Left kidney (tissue), 2 donors: ENCODE results near the gene TRIM13. TPM values are rescaled to one million over a fixed set of nuclear protein-coding genes. Genes with fewer than 3 reads are reported as not detected.

Experiments
- DNase-seq: peaks from one replicate; pipeline ENCODE4 v3.0.0-alpha.2; 2013
- polyA plus RNA-seq: library from polyadenylated mRNA; unstranded; fragments of 120-200 nt; gene quantifications from one replicate; pipeline ENCODE4 v1.2.1, GENCODE V29; 2013; ENCODE audit not compliant: insufficient read length

TRIM13 gene
- polyA plus RNA-seq, 1 donor, result 56.2 TPM

DNA sequence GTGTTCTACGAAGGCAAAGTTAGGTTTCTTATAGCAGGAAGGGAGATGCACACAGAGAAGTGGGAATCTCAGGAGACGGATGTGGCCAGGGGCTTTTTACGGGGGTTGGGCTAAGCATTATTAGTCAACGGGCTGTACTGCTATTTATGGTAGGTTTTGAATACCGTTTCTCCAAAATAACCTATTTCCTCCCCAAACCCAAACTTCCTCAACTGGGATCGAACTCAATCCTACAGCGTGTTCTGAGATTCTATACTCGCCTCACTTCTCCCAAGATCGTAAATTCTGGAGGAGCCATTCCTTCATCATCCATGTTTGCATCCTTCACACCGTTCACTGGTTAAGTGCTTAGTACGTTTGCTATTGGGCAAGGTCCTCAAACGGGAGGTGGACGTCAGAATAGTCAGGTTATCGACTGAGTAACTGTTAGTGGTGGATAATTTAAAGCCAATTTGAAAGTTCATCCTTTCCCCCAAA lies 1.2 kb upstream of the TRIM13 start:
- peak; percentile 25 for DNase-seq

DNA sequence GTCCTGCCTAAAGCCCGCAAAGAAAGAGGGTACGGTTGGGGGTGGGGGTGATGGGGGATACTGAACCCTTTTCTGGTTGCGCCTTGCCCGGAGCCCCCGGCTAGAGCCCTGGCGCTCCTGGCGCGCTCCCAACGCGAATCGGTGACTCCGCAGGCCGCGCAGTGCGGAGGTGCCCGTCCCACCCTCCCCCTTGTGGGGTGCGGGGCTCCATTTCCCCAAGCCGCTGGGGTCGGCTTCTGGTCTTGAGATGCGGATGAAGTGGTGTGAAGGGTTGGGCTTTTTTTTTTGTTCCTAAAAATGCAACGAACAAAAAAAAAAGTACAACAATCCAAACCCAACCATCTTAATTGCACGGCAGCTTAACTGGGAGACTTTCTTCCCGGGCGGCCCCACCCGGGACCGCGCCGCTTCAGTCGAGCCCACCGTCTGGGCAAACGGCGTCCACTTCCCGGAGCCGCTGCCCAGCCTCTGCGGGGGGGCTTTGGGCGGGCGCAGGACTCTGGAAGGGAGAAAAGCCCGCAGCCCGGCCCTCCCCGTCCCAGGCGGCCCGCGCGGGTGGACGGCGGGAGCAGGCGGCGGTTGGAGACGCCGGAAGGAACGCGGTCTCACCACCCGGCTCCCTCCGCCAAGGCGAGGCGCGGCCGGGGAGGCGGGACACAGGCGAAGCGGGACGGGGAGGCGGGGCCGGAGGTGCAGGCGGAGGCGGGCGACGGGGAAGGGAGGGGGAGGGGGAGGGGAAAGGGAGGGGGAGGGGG lies 504 bp upstream of the TRIM13 start:
- peak; percentile 91 for DNase-seq

DNA sequence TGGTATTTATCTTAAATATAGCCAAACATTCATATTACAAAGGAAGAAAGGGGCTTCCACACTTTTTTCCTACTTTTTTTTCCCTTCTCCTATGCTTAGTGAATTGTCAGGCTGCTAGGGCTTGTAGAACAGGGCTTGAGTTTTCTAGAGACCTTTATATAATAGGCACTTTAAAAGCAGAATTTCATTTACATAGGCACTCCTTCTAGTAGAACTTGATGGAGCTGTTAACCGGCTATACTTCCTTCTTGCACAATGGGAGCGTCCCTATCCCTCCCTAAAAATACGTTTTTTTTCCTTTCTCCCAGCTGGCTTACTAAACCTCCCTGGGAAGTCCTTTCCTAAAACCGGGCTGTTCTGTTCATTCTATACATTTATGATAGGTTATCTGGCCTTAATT lies 1.1 kb downstream of the TRIM13 start:
- peak; percentile 19 for DNase-seq

DNA sequence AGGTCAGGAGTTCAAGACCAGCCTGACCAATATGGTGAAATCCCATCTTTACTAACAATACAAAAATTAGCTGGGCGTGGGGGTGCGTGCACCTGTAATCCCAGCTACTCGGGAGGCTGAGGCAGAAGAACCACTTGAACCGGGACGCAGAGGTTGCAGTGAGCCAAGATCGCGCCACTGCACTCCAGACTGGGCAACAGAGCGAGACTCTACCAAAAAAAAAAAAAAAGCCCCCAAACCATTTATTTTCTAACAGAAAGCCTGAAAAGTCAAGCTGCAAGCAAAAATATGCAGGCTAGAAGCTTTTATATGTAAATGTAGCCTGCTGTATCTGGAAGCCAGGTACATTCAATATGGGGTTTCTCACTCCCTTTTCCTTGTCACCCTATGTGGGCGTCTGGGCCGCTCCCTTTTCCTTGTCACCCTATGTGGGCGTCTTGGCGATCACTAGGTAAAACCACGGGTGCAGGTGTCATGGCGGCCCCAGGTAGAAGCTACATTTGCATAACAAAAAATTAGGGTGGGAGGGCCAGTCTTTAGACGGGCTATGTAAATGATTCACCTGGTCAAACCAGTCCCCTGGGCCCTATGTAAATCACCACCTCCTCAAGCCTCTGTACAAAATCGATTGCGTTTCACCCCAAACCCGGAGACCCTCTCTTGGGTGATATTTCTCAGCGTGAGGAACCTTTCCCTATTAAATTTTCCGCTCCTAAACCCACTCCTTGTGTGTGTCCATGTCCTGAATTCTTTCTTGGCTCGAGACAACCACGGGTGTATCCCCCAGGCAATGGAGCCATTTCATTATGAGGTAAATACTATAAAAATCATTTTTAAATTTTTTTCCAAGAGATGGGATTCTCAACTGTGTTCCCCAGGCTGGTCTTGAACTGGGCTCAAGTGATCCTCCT lies 2.1 kb downstream of the TRIM13 start:
- DNase-seq, result no peak

DNA sequence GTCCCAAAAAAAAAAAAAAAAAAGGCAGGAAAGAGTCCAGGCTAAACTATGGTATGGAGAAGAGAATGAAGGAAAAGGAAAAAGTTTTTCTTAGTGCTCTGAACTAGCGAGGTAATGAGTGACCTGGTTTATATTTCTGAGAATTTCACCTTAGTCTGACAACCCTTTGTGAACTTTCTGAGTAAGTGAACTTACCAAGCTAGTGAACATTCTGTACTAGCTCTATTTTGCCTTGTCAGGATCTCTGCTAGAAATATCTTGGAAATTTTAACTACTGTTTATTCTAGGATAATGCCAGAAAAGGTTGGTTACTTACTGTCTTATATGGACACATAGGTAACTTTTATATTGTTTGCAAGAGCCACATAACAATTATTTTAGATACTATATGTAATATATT lies 4.4 kb downstream of the TRIM13 start:
- DNase-seq, result no peak

DNA sequence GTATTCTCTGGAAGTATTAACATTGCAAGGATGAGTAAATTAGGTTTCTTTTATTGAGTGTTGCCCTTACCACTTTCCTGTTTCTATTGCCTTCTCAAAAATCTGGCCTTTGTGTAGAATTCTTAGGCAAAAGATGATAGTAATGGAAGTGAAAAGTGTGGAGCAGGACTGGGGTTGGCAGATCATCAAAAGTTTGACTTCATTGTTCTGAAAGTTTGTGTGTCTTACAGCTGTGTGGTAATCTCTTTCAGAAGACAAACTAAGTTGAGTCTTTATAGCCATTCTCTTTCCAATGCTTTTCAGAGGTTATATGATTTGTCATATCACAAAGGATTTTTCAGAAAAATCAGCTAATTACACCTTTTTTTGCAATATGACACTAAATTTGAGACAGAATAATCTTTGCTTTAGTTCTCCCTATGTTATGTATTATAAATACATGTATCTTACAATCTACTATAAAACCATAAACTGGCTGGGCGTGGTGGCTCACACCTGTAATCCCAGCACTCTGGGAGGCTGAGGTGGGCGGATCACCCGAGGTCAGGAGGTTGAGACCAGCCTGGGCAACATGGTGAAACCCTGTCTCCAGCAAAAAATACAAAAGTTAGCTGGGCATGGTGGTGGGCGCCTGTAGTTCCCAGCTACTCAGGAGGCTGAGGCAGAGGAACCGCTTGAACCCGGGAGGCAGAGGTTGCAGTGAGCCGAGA lies 9.7 kb downstream of the TRIM13 start:
- no peak for DNase-seq

DNA sequence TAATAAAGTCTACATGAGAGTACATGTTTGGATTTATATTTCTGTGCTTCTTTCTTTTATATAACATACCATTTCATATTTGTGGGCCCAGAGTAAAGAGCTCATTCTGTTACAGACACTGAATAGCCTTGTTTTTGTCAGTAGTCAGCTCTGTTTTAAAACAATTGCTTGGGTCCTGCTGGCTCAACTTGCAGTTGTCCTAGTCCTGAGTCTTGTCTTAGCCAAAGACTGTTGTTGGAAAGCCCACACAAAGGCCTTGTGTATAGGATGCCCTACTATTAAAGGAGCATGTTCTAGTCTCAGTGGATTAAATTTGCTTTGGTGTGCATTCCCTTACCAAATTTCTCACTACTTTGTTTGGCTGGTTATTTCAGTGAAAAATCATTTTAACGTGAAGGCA lies 14.6 kb downstream of the TRIM13 start:
- DNase-seq, result no peak

DNA sequence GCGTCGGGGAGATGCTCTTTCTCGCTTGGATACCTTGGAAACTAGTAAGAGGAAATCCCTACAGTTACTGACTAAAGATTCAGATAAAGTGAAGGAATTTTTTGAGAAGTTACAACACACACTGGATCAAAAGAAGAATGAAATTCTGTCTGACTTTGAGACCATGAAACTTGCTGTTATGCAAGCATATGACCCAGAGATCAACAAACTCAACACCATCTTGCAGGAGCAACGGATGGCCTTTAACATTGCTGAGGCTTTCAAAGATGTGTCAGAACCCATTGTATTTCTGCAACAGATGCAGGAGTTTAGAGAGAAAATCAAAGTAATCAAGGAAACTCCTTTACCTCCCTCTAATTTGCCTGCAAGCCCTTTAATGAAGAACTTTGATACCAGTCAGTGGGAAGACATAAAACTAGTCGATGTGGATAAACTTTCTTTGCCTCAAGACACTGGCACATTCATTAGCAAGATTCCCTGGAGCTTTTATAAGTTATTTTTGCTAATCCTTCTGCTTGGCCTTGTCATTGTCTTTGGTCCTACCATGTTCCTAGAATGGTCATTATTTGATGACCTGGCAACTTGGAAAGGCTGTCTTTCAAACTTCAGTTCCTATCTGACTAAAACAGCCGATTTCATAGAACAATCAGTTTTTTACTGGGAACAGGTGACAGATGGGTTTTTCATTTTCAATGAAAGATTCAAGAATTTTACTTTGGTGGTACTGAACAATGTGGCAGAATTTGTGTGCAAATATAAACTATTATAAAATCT lies 15.7 kb downstream of the TRIM13 start:
- DNase-seq, result no peak

DNA sequence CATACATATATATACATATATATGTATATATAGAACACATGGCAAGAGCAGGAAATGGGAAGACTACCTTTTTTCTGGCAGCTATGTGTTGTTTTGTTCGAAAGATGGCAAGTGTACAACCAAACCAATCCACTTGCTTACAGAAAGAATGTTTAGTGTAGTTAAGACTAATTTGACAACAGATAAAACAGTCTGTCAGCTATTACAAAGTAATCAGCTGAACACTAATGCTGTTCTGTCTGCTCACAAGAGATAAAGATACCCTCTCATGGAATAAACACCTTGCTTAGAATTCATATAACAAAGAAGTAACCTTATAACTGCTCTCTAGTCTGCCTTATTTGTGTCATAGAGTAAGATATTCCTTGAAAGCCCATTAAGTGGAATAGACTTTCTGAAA lies 17.5 kb downstream of the TRIM13 start:
- no peak for DNase-seq

DNA sequence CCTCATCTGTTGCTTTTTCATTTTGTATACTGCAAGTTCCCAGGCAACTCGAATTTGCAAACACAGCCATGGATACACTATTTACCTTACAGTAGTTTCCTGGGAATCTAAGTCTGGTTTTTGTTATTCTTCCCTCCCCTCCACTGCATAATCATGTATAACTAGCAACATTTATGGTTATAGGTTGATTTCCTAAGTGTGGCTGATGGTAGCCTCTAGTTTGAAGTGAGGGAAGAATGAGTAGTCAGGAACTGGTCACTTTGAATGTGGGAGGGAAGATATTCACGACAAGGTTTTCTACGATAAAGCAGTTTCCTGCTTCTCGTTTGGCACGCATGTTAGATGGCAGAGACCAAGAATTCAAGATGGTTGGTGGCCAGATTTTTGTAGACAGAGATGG lies 18.4 kb downstream of the TRIM13 start, which contains the start of gene KCNRG:
TSS of gene KCNRG (plus strand) at position 187 of the 400 bp plus-strand sequence. CDS start at position 237, 50 bp downstream.
- no peak for DNase-seq

DNA sequence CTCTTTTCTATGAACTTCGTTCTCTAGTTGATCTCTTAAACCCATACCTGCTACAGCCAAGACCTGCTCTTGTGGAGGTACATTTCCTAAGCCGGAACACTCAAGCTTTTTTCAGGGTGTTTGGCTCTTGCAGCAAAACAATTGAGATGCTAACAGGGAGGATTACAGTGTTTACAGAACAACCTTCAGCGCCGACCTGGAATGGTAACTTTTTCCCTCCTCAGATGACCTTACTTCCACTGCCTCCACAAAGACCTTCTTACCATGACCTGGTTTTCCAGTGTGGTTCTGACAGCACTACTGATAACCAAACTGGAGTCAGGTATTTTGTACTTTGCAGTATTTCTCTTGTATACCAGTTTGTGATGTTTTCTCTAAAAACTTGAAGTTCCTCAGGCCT lies 18.9 kb downstream of the TRIM13 start:
- DNase-seq, result no peak

DNA sequence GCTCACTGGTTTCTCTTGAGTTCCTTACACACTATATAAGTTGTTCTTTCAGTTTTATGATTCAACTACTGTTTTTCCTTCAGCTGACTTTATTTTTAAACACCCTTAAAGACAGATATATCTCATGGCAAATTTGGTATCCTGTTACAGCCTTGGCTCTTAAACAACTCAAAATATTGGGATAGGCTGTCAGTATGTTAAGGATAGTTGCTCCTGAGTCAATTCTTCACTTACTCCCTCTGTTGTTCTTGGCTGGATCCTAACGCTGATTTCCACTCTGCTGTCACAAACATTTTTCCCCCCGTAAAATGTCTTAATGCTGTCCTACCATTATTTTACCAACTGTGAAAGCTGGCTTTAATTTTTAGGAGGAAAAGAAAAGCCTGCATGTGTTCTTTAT lies 19.6 kb downstream of the TRIM13 start:
- DNase-seq, result no peak

DNA sequence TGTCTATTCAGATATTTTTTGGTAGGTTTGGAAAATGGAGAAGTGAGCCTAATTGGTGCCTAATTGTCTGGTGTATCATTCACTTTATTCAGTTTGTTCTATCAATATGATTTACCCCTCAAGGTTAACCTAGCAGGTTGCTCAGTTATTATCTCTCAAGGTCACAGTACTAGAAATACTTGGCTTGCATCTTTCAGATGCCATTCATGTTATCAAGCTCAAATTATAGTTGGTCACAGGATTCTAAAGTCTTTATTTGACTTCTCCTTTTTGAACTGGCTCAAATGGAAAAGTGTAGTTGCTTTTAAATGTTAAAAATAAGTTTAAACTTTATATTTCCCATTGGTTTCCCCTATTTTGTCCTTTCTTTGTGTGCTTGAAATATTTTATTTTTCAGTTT lies 21.0 kb downstream of the TRIM13 start:
- DNase-seq, result no peak

DNA sequence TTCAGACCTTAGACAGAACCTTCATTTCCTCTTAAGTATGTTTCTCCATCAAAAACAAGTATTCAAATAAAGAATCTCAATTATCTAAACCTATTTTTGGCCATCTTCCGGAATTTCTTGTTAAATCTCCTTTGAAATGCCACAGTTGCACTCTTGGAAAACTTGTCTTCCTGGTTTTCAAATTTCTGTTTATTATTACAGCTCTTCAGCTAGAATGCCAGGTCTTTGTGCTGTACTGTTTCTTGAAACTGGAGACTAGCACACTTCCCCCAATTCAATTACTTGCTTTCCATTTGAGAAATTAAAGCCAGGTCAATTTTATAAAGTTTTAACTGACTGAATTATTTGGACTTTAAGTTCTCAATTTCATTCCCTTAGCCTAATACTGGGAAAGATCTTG lies 28.6 kb downstream of the TRIM13 start:
- no peak for DNase-seq

DNA sequence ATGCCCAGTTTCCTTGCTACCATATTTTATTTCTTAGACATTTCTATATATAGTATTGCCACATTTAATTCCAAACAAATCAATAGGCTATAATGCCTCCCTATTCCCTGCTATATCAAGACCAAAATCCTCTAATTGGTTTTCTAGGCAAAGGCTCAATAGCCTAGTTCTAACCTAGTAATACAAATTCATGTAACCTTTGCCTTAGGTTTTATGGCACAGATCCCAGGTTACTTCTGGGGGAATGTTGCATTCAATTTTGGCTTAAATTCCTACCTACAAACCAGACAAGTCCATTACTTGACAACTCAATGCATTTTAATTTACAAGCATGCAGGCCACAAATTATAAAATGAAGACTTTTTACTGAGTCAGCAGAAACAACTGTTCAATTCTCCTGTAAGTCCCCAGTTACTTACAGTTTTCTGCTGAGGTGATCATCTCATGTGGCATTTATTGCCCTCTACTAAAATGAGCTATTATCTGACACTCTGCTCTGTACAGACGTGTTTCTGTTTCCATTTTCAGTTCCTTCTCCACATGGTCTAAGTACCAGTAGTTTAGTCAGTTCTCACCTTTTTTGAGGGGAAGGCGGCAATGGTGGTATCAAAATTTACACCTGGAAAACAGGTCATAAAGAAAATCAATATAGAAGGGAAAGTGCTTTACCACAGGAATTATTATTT lies 30.1 kb downstream of the TRIM13 start:
- no peak for DNase-seq

DNA sequence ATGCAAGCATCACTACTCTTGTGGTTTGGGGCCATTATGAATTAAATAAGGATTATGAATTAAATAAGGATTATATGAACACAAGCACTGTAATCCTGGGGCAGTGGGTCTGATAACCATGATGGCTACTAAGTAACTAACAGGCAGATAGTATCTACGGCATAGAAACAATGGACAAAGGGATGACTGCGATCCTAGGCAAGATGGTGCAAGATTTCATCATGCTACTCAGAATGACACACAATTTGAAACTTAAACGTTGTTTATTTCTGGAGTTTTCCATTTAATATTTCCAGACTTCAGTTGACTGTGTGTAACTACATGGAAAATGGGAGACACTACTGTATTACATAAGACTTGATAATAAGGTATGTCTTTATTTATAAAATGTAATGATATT lies 33.5 kb downstream of the TRIM13 start:
- DNase-seq, result no peak

DNA sequence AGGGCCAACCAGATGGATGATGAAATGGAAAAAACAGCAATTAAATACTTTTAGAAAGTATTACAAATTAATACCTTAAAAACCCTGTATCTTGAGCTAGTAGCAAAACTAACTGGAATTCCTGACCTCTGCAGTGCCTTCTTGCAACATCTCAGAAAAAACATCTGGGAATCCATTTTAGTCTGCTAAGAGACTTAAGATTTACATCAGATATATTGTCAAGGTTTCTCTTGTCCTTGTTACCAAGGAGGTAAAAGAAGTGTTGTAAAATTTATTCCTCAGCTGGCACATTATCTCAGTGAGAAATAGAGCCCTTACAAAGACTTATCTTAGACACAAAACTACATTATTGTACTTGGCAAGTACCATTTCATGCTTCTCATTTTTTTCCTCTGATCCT lies 36.9 kb downstream of the TRIM13 start:
- DNase-seq, result no peak

DNA sequence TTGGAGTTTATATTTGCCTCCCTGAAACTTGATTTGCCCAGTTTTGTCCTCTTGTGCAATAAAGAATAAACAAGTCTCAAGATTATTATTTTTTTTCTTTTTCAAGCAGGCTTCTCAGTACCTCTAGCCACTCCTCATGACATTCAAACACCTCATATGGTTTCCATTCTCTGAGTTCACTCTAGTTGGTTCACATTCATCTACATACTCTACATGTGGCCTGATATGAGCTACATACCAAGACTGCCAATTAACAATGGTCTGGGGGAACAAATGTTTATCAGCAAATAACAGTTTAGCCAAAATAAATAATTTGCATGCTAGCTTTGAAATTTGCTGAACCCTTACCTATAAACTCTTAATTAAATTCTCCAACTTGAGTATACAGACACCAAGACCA lies 40.9 kb downstream of the TRIM13 start:
- DNase-seq, result no peak

DNA sequence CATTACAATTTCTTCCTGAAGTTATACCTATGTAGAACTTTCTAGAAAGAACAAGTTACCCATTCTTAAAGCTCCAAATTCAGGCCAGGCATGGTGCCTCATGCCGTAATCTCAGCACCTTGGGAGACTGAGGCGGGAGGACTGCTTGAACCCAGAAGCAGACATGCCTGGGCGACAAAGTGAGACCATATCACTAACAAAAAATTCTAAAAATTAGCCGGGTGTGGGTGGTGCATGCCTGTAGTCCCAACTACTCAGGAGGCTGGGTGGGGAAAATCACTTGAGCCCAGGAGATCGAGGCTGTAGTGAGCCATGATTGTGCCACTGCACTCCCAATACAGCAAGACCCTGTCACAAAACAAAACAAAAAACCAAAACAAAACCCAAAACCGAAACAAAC lies 41.4 kb downstream of the TRIM13 start:
- no peak for DNase-seq

DNA sequence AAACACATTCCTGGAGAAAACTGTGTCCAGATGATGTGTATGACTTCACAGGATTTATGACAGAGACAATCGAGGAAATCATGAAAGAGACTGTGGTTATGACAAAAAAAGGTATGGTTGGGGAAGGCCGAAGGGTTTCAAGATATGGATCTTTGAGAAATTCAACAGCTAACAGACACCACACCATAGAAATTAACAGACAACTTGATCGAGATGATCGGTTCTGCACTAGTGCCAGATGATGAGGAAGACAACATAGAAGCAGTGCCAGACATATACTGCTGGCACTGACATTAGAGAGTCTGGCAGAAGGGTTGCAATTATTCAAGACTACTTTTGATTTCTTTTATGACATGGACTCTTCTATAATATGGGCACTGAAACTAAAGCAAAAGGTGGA lies 55.6 kb downstream of the TRIM13 start:
- DNase-seq, result no peak

DNA sequence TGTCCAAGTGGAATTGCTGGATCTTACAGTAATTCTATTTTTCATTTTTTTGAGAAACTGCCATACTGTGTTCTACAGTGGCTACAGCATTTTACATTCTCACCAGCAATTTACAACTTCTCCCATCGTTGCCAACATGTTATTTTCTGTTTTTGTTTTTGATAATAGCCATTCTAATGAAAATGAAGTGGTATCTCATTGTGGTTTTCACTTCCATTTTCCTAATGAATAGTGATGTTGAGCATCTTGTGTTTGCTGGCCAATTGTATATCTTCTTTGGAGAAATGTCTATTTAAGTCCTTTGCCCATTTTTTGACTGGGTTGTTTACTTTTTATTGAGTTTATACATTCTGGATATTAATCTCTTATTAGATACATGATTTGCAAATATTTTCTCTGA lies 57.0 kb downstream of the TRIM13 start:
- no peak for DNase-seq
